ENCODE results near the gene MANSC1. TPM values are rescaled to one million over a fixed set of nuclear protein-coding genes. Genes with fewer than 3 reads are reported as not detected.
"Not testable (repeated sequence)": the region's sequence is repeated elsewhere in the genome, so short reads cannot be mapped to it uniquely, and the experiment has no call there.

Gene MANSC1
- total and polyA plus RNA-seq, 2 donors (not counting 3 experiments of a cell fraction or from before 2014, with no cell fraction given), result 37.0 to 65.0 TPM

- dilution Hi-C loops (cut with MboI; ENCODE audit: extremely low pct_ligation_motif_present, low sequenced_read_pairs), result no loop called here
- no peak overlapping the region for H3K9ac ChIP-seq (replicated peaks; ENCODE audit: extremely low read depth, insufficient read depth, low read length)
- no peaks in the 10 kb centered on the region for H3K79me2 ChIP-seq (ENCODE audit: control insufficient read depth, insufficient read depth, low read length)
- no peak for TF ChIP-seq MAX (IDR thresholded peaks at IDR 0.05; ENCODE audit: insufficient read depth, insufficient read length)
- no peak for TF ChIP-seq POLR2AphosphoS5 (IDR thresholded peaks at IDR 0.05; ENCODE audit: insufficient read depth, low read depth, low read length)
- no peak for TF ChIP-seq MYC (IDR thresholded peaks at IDR 0.05; ENCODE audit: low read depth, low read length)
- TF ChIP-seq JUN (IDR thresholded peaks at IDR 0.05; ENCODE audit: borderline replicate concordance, insufficient read depth, insufficient read length, low read depth), result no peak
- no peak for TF ChIP-seq EZH2 (IDR thresholded peaks at IDR 0.05; ENCODE audit: borderline replicate concordance, low read depth, low read length, severe bottlenecking)
- TF ChIP-seq FOS (IDR thresholded peaks at IDR 0.05; ENCODE audit: borderline replicate concordance, insufficient read depth, low read length), result no peak
- no peak for TF ChIP-seq GATA2 (IDR thresholded peaks at IDR 0.05; ENCODE audit: insufficient read depth, insufficient read length, low read depth, low read length)
- no peak for TF ChIP-seq CTCF (IDR thresholded peaks at IDR 0.05; ENCODE audit: extremely low read depth in 1 of 2, insufficient read depth in 1 of 2, low read depth in 1 of 2, low read length in 2 of 2)
- TF ChIP-seq POLR2A (IDR thresholded peaks at IDR 0.05; ENCODE audit: low read depth, low read length), result no peak
- ChIA-PET POLR2A (no interaction called here), CTCF (no interaction called here)
- no peak overlapping the region for H3K4me2 ChIP-seq (ENCODE audit: insufficient read depth, low read length)
- DNase-seq (ENCODE audit: low read depth, low spot score) (no peak), FAIRE-seq (no peak)
- no peaks in the 10 kb centered on the region for H3K9me1 ChIP-seq (replicated peaks; ENCODE audit: control insufficient read depth, extremely low read depth, insufficient read depth, low read length)
- no peaks in the 10 kb centered on the region for H4K20me1 ChIP-seq (replicated peaks; ENCODE audit: control insufficient read depth, extremely low read depth, insufficient read depth, low read length)
- H3K27ac ChIP-seq (ENCODE audit: insufficient read depth, low read depth, low read length), result no peak overlapping the region
- no peaks in the 10 kb centered on the region for H3K9me3 ChIP-seq (replicated peaks; ENCODE audit: control insufficient read depth, insufficient read depth, low read length)
- H3K36me3 ChIP-seq (ENCODE audit: control insufficient read depth in 2 of 2, extremely low read depth in 1 of 2, insufficient read depth in 2 of 2, low read length in 2 of 2), result no peaks in the 10 kb centered on the region
- H3K27me3 ChIP-seq (ENCODE audit: control insufficient read depth in 2 of 2, insufficient read depth in 2 of 2, low read length in 2 of 2), result no peaks in the 10 kb centered on the region
- H3K4me3 ChIP-seq (replicated peaks in 1 of 3; ENCODE audit: insufficient read depth in 1 of 3, low read depth in 1 of 3, low read length in 3 of 3), result no peak overlapping the region
- no TSS peak for BruUV-seq (replicated peaks)
- peaks cover 14% of the 10 kb centered on the region for H3K4me1 ChIP-seq (ENCODE audit: control insufficient read depth, extremely low read depth, insufficient read depth, low read length)
- intact Hi-C loops (cut with micrococcal nuclease), result no loop called here
- no peak overlapping the region for H2AFZ ChIP-seq (ENCODE audit: low read depth, low read length)
These were observed 3.2 kb upstream of the MANSC1 start for GRCh38 chr12:12353276-12353675.

GRCh38 chr12:12351468-12352185 lies 1.6 kb upstream of the MANSC1 start:
- POLR2A ChIA-PET; H4K20me1 ChIP-seq (replicated peaks; ENCODE audit: control insufficient read depth, extremely low read depth, insufficient read depth, low read length); BruUV-seq (replicated peaks); H3K4me2 ChIP-seq (ENCODE audit: insufficient read depth, low read length); H3K9ac ChIP-seq (replicated peaks; ENCODE audit: extremely low read depth, insufficient read depth, low read length); H3K36me3 ChIP-seq (ENCODE audit: control insufficient read depth in 2 of 2, extremely low read depth in 1 of 2, insufficient read depth in 2 of 2, low read length in 2 of 2); H3K27me3 ChIP-seq (ENCODE audit: control insufficient read depth in 2 of 2, insufficient read depth in 2 of 2, low read length in 2 of 2); FAIRE-seq; dilution Hi-C loops (cut with MboI; ENCODE audit: extremely low pct_ligation_motif_present, low sequenced_read_pairs); H3K9me1 ChIP-seq (replicated peaks; ENCODE audit: control insufficient read depth, extremely low read depth, insufficient read depth, low read length); H3K4me3 ChIP-seq (replicated peaks in 1 of 3; ENCODE audit: insufficient read depth in 1 of 3, low read depth in 1 of 3, low read length in 3 of 3); H2AFZ ChIP-seq (ENCODE audit: low read depth, low read length); H3K4me1 ChIP-seq (ENCODE audit: control insufficient read depth, extremely low read depth, insufficient read depth, low read length); intact Hi-C loops (cut with micrococcal nuclease); H3K27ac ChIP-seq (ENCODE audit: insufficient read depth, low read depth, low read length); H3K9me3 ChIP-seq (replicated peaks; ENCODE audit: control insufficient read depth, insufficient read depth, low read length); DNase-seq (ENCODE audit: low read depth, low spot score); H3K79me2 ChIP-seq (ENCODE audit: control insufficient read depth, insufficient read depth, low read length): not testable (repeated sequence)
- CTCF ChIA-PET, result interaction anchor here (2.8 kb wide), 1 partner anchor 18 kb away, joined by 26 read pairs; no protein-coding TSS in a partner anchor

All from endothelial cell of umbilical vein (primary cell).